Gastroesophageal sphincter (tissue), 3 donors: ENCODE measurements around the gene OR52E2.

Experiments
- POLR2A ChIP-seq, 2 donors: fragments of 450-650 bp; IDR thresholded peaks; one replicate each; pipeline ENCODE4 v1.6.1; 2017; ENCODE audit warnings: antibody characterized with exemption in 2 of 2, mild to moderate bottlenecking in 2 of 2, moderate library complexity in 1 of 2
- TF ChIP-seq, protein P1 (sequence below), 4 experiments: fragments of 200-600 bp in 2 of 4; fragments of 450-650 bp in 2 of 4; sonication (generic) in 1 of 4; IDR thresholded peaks; one replicate each; pipeline ENCODE4 v1.5.1; 2017 to 2019; ENCODE audit warnings: antibody characterized with exemption in 4 of 4, mild to moderate bottlenecking in 2 of 4, moderate library complexity in 2 of 4

DNA sequence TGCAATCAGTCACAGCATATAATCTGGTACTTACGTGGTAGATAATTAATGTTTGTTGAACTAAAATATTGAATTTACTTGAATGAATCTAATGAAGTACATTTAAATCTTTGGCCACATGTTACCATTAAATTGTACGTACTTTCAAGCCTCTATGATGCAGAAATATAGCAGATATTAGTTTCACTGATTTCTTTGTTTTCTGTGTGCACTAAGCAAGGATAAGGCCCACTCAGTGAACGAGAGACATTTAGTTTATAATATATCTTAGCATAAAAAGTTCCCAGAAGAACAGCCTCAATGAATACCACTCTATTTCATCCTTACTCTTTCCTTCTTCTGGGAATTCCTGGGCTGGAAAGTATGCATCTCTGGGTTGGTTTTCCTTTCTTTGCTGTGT is 9.8 kb upstream of the OR52E2 start, which contains the start of gene OR52E1:
- no peak for TF ChIP-seq POLR2A (IDR thresholded peaks at IDR 0.05)
- TF ChIP-seq, protein P1, sequence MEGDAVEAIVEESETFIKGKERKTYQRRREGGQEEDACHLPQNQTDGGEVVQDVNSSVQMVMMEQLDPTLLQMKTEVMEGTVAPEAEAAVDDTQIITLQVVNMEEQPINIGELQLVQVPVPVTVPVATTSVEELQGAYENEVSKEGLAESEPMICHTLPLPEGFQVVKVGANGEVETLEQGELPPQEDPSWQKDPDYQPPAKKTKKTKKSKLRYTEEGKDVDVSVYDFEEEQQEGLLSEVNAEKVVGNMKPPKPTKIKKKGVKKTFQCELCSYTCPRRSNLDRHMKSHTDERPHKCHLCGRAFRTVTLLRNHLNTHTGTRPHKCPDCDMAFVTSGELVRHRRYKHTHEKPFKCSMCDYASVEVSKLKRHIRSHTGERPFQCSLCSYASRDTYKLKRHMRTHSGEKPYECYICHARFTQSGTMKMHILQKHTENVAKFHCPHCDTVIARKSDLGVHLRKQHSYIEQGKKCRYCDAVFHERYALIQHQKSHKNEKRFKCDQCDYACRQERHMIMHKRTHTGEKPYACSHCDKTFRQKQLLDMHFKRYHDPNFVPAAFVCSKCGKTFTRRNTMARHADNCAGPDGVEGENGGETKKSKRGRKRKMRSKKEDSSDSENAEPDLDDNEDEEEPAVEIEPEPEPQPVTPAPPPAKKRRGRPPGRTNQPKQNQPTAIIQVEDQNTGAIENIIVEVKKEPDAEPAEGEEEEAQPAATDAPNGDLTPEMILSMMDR (IDR thresholded peaks at IDR 0.05) = no peak
